Osteocyte (in vitro differentiated cells): ENCODE measurements around the gene NFKBIZ. TPM values are rescaled to one million over a fixed set of nuclear protein-coding genes. Genes with fewer than 3 reads are reported as not detected.

Experiments used
- DNase-seq: peaks from one replicate; pipeline ENCODE4 v3.0.0; 2021; ENCODE audit warnings: mixed read lengths; ENCODE audit not compliant: unreplicated experiment; ENCODE audit errors: extremely low spot score
- H3K27ac Mint-ChIP-seq: one replicate; pipeline ENCODE4 v1.8.0; 2021; ENCODE audit warnings: mild to moderate bottlenecking, mixed read lengths; ENCODE audit not compliant: unreplicated experiment
- H3K27me3 Mint-ChIP-seq: one replicate; pipeline ENCODE4 v1.8.0; 2021; ENCODE audit warnings: mixed read lengths; ENCODE audit not compliant: unreplicated experiment
- H3K36me3 Mint-ChIP-seq: one replicate; pipeline ENCODE4 v1.8.0; 2021; ENCODE audit warnings: mixed read lengths; ENCODE audit not compliant: unreplicated experiment
- H3K4me1 Mint-ChIP-seq: one replicate; pipeline ENCODE4 v1.8.0; 2021; ENCODE audit warnings: mixed read lengths; ENCODE audit not compliant: unreplicated experiment
- H3K4me3 Mint-ChIP-seq: one replicate; pipeline ENCODE4 v1.8.0; 2021; ENCODE audit warnings: mild to moderate bottlenecking, moderate library complexity, mixed read lengths; ENCODE audit not compliant: unreplicated experiment
- H3K9me3 Mint-ChIP-seq: one replicate; pipeline ENCODE4 v1.8.0; 2021; ENCODE audit warnings: mixed read lengths; ENCODE audit not compliant: unreplicated experiment
- total RNA-seq: library from RNA; stranded (reverse); gene quantifications from 2 replicates; pipeline ENCODE4 v1.2.1, GENCODE V29; 2021
- TF ChIP-seq, protein P1 (sequence below): fragments of 200-600 bp; sonication (generic); IDR thresholded peaks from 2 replicates; pipeline ENCODE4 v1.5.0; 2021; ENCODE audit warnings: antibody characterized with exemption, mild to moderate bottlenecking, moderate library complexity

NFKBIZ gene
- total RNA-seq, 1 donor from 2014 or later: 30.1 TPM

DNA sequence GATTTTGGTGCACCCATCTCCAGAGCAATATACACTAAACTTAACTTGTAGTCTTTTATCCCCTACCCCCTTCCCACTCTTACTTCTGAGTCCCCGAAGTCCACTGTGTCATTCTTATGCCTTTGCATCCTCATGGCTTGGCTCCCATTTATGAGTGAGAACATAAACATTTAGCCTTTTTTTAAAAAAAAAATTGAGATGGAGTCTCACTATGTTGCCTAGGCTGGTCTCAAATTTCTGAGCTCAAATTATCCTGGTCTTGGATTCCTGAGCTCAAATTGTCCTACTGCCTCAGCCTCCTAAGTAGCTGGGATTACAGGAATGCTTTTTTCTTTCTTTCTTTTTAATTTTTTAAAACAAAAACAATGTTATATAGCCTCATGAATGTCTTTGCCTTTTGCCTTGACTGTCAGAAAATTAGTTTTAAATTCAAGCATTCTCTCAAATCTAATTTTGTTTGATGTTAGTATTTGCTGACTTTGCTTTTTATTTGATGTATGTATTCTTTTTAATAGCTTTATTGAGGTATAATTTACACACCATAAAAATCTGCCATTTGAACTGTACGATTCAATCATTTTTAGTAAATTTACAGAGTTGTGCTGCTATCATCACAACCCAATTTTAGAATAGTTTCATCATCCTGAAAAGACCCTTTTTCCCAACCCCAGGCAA, 46.9 kb downstream of the NFKBIZ start:
- TF ChIP-seq, protein P1, sequence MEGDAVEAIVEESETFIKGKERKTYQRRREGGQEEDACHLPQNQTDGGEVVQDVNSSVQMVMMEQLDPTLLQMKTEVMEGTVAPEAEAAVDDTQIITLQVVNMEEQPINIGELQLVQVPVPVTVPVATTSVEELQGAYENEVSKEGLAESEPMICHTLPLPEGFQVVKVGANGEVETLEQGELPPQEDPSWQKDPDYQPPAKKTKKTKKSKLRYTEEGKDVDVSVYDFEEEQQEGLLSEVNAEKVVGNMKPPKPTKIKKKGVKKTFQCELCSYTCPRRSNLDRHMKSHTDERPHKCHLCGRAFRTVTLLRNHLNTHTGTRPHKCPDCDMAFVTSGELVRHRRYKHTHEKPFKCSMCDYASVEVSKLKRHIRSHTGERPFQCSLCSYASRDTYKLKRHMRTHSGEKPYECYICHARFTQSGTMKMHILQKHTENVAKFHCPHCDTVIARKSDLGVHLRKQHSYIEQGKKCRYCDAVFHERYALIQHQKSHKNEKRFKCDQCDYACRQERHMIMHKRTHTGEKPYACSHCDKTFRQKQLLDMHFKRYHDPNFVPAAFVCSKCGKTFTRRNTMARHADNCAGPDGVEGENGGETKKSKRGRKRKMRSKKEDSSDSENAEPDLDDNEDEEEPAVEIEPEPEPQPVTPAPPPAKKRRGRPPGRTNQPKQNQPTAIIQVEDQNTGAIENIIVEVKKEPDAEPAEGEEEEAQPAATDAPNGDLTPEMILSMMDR: no peak
- no peaks in the 10 kb centered on the region for H3K27me3 Mint-ChIP-seq

DNA sequence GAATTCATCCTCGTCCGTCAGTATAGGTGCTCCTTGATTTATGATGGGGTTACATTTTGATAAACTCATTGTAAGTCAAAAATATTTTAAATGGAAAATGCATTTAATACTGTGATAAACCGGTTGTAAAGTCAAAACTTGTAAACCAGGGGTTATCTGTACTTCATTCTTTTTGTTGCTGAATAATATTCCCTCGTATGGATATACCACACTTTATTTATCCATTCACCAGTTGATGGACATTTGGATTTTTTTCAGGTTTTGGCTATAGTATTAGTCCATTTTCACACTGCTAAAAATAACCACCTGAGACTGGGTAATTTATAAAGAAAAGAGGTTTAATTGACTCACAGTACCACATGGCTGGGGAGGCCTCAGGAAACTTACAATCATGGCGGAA, 47.7 kb downstream of the NFKBIZ start:
- Mint-ChIP-seq H3K4me1 (no peaks in the 10 kb centered on the region), H3K9me3 (peaks cover 9% of the 10 kb centered on the region), H3K4me3 (no peak overlapping the region), H3K27me3 (no peaks in the 10 kb centered on the region), H3K27ac (no peak overlapping the region), H3K36me3 (no peaks in the 10 kb centered on the region)
- no peak for DNase-seq
- TF ChIP-seq, protein P1: no peak

More for the DNA sequence above, 46.9 kb downstream of the NFKBIZ start:
- Mint-ChIP-seq H3K4me3 (no peak overlapping the region), H3K36me3 (no peaks in the 10 kb centered on the region), H3K9me3 (peaks cover 9% of the 10 kb centered on the region), H3K27ac (no peak overlapping the region), H3K4me1 (no peaks in the 10 kb centered on the region)
- DNase-seq: no peak

DNA sequence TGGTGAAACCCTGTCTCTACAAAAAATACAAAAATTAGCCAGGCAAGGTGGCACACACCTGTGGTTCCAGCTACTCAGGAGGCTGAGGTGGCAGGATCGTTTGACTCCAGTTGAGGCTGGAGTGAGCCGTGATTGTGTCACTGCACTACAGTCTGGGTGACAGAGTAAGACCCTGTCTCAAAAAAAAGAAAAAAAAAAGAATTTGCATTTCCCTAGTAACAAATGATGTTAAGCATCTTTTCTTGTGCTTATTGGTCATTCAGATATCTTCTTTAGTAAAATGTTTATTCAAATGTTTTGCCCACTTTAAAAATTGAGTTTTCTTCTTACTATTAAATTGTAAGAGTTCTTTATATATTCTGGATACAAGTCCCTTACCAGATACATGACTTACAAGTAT, 48.7 kb downstream of the NFKBIZ start:
- H3K4me3 Mint-ChIP-seq: no peak overlapping the region
- H3K27ac Mint-ChIP-seq: no peak overlapping the region
- H3K4me1 Mint-ChIP-seq: no peaks in the 10 kb centered on the region
- no peaks in the 10 kb centered on the region for H3K27me3 Mint-ChIP-seq
- no peaks in the 10 kb centered on the region for H3K36me3 Mint-ChIP-seq
- no peak for DNase-seq
- peaks cover 9% of the 10 kb centered on the region for H3K9me3 Mint-ChIP-seq
- TF ChIP-seq, protein P1: no peak

DNA sequence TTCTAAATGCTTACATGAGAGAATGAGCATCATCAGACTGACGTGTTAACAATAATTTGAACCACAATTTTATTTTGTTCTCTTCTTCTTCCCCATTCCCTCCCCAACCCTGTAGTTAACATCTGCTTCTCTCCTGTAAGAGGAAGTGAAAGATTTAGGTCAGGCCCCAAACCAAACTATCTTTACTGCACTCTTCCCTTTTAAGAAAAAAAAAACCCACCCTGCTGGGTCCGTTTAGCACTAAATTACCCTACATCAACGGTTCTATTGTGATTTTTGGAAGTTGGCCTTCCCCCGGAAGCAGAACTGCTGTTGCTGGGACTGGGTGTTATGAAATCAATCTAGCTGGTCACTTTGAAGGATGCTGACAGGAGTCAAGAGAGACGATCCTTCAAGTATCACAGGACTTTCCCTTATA, 49.4 kb downstream of the NFKBIZ start:
- Mint-ChIP-seq H3K27ac (no peak overlapping the region), H3K4me3 (no peak overlapping the region), H3K4me1 (no peaks in the 10 kb centered on the region), H3K27me3 (no peaks in the 10 kb centered on the region), H3K9me3 (peaks cover 9% of the 10 kb centered on the region), H3K36me3 (no peaks in the 10 kb centered on the region)
- TF ChIP-seq, protein P1: no peak
- no peak for DNase-seq

DNA sequence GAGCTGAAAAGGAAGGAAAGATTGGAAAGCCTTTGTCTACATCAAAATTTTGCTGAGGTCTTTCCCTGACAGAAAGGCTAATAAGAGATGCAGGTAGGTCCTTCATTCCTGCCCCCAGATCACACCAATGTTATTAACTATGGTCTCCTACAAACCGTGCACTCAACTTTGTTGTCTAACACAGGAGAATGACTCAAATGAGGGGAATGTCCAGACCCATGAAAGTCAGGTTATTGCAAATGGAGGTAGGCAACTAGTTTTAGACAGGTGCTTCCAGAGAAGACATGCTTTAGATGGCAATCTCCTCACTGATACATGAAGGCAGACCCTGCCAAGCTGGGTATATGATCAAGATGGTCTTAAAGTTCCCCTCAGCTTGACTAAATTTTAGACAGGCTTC, 51.0 kb downstream of the NFKBIZ start:
- DNase-seq: no peak
- no peaks in the 10 kb centered on the region for H3K27me3 Mint-ChIP-seq
- no peaks in the 10 kb centered on the region for H3K36me3 Mint-ChIP-seq
- TF ChIP-seq, protein P1: no peak
- no peak overlapping the region for H3K4me3 Mint-ChIP-seq
- peaks cover 5% of the 10 kb centered on the region for H3K9me3 Mint-ChIP-seq
- no peaks in the 10 kb centered on the region for H3K4me1 Mint-ChIP-seq
- H3K27ac Mint-ChIP-seq: no peak overlapping the region
